ENCODE results near the gene PSMB7.

PSMB7 gene

GRCh38 chr9:124331580-124331979, 83.7 kb downstream of the PSMB7 start:
- intact Hi-C loops (cut with DNase I; ENCODE audit: low total_unique reads), result no loop called here
- no peak for TF ChIP-seq CTCF (IDR thresholded peaks at IDR 0.05)
- DNase-seq, result no peak

GRCh38 chr9:124330011-124330697, 85.1 kb downstream of the PSMB7 start:
- Histone ChIP-seq H3K36me3 (peaks cover 36 to 97% (median 83%) of the 10 kb centered on the region in 3 donors), H3K4me1 (no peaks in the 10 kb centered on the region), H3K27me3 (no peaks in the 10 kb centered on the region), H3K4me3 (no peak overlapping the region), H3K9me3 (no peaks in the 10 kb centered on the region), H3K27ac (no peak overlapping the region)
- DNase-seq, result no peak
- TF ChIP-seq CTCF (IDR thresholded peaks at IDR 0.05), result no peak
- intact Hi-C loops (cut with DNase I; ENCODE audit: low total_unique reads), result no loop called here

More at GRCh38 chr9:124331580-124331979, 83.7 kb downstream of the PSMB7 start:
- no peaks in the 10 kb centered on the region for H3K27me3 ChIP-seq
- no peak overlapping the region for H3K4me3 ChIP-seq
- no peaks in the 10 kb centered on the region for H3K9me3 ChIP-seq
- no peaks in the 10 kb centered on the region for H3K4me1 ChIP-seq
- H3K27ac ChIP-seq, result no peak overlapping the region
- peaks cover 31 to 97% (median 78%) of the 10 kb centered on the region in 3 donors for H3K36me3 ChIP-seq

GRCh38 chr9:124329206-124329792, 85.9 kb downstream of the PSMB7 start:
- intact Hi-C loops (cut with DNase I; ENCODE audit: low total_unique reads), result loop anchor here (10.0 kb wide), 1 partner anchor 74 kb away; the partner anchor contains the start of gene NEK6
- no peak for TF ChIP-seq CTCF (IDR thresholded peaks at IDR 0.05)
- no peaks in the 10 kb centered on the region for H3K4me1 ChIP-seq
- peaks cover 36 to 97% (median 79%) of the 10 kb centered on the region in 3 donors for H3K36me3 ChIP-seq
- no peak overlapping the region for H3K27ac ChIP-seq
- DNase-seq, result no peak
- H3K27me3 ChIP-seq, result no peaks in the 10 kb centered on the region
- H3K4me3 ChIP-seq, result no peak overlapping the region
- no peaks in the 10 kb centered on the region for H3K9me3 ChIP-seq

- TF ChIP-seq CTCF (IDR thresholded peaks at IDR 0.05), result no peak
- no peak overlapping the region for H3K4me3 ChIP-seq
- DNase-seq, result no peak
- H3K27ac ChIP-seq, result no peak overlapping the region
- H3K36me3 ChIP-seq, result peaks cover 42 to 100% (median 84%) of the 10 kb centered on the region in 3 donors
- no peaks in the 10 kb centered on the region for H3K27me3 ChIP-seq
- no peaks in the 10 kb centered on the region for H3K9me3 ChIP-seq
- no peaks in the 10 kb centered on the region for H3K4me1 ChIP-seq
- intact Hi-C loops (cut with DNase I; ENCODE audit: low total_unique reads), result loop anchor here (10.0 kb wide), 1 partner anchor 73 kb away; the partner anchor contains the start of gene NEK6
These were observed 87.0 kb downstream of the PSMB7 start for GRCh38 chr9:124328285-124328684.

- intact Hi-C loops (cut with DNase I; ENCODE audit: low total_unique reads), result loop anchor here (10.0 kb wide), 1 partner anchor 73 kb away; the partner anchor contains the start of gene NEK6
- Histone ChIP-seq H3K36me3 (peaks cover 48 to 100% (median 86%) of the 10 kb centered on the region in 3 donors), H3K27me3 (no peaks in the 10 kb centered on the region), H3K4me3 (no peak overlapping the region), H3K4me1 (no peaks in the 10 kb centered on the region), H3K9me3 (no peaks in the 10 kb centered on the region), H3K27ac (no peak overlapping the region)
- no peak for TF ChIP-seq CTCF (IDR thresholded peaks at IDR 0.05)
- DNase-seq, result no peak
These were observed 87.8 kb downstream of the PSMB7 start for GRCh38 chr9:124327491-124327890.
